Measurements from ENCODE around the gene UTS2B.

Gene UTS2B

GRCh38 chr3:191321019-191321767 is 9.1 kb downstream of the UTS2B start:
- DNase-seq (ENCODE audit: low read depth in 2 of 2), result no peak

GRCh38 chr3:191320316-191320715 is 10.0 kb downstream of the UTS2B start:
- DNase-seq (ENCODE audit: low read depth in 2 of 2), result no peak

- DNase-seq (ENCODE audit: low read depth in 2 of 2), result no peak
These were observed 13.3 kb downstream of the UTS2B start for GRCh38 chr3:191316876-191317603.

DNA sequence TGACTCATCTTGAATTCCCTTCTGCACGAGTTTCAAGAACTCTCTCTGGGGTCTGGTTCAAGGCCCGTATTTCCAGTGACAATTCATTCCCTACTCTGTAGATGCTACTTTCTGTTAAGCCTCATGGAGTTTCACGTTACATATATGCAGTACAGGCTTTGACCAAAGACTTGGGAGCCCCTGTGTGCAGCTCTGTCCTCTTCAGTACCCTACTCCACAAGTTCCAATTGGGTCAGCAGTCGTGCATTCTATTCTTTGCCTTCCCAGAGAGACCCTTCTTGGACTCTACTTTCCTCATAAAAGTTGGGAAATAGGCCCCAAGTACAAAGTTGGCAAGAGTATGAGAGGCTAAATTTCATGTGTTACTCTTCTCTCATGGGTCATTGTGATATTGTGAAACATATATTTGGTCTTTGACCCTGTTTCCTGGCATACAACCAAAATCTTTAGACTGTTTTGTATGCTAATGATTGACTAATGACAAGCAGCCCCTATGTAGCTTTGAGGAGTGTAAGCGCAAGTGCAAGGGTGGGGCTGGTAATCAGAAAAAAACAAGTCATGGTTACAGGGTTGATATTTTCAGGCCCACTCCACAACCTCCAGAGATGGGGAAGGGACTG is 16.1 kb downstream of the UTS2B start:
- DNase-seq (ENCODE audit: low read depth in 2 of 2), result no peak

- no peak for DNase-seq (ENCODE audit: low read depth in 2 of 2)
These were observed 17.0 kb downstream of the UTS2B start for GRCh38 chr3:191313296-191313695.

DNA sequence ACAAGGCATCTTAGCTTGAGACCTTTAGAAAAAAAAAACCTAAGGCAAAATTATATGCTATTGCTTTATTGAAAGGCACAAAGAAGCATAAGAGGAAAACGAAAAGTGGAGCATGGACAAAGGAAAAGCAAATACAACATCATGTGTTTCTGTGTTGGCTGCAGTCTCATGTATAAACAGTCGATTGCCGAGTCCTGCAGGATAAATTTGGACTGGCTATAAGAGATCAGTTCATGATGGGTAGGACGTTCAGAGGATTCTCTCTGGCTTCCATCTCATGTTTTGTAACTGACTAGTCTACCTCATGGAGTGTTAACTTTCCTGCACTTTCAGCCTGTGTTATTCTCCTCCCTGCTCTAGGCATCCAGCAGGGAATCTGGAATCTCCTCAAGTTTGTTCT is 23.0 kb downstream of the UTS2B start:
- no peak for DNase-seq (ENCODE audit: low read depth in 2 of 2)

DNA sequence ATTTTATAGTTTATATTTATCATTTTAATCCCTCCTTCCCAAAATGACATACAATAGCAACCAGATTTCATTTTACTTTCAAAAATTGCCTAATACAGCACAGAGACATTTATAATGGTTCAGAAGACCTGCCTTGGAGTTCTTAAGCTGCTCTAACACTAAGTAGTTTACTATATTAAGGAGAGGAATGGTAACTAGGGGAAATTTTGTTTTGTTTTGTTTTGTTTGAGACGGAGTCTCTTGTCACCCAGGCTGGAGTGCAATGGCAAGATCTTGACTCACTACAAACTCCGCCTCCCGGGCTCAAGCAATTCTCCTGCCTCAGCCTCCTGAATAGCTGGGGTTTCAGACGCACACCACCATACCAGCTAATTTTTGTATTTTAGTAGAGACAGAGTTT is 23.9 kb downstream of the UTS2B start:
- DNase-seq (ENCODE audit: low read depth in 2 of 2), result no peak

- no peak for DNase-seq (ENCODE audit: low read depth in 2 of 2)
These were observed 26.7 kb downstream of the UTS2B start for GRCh38 chr3:191303596-191303995.

GRCh38 chr3:191302451-191302850 is 27.9 kb downstream of the UTS2B start:
- DNase-seq (ENCODE audit: low read depth in 2 of 2), result no peak

DNA sequence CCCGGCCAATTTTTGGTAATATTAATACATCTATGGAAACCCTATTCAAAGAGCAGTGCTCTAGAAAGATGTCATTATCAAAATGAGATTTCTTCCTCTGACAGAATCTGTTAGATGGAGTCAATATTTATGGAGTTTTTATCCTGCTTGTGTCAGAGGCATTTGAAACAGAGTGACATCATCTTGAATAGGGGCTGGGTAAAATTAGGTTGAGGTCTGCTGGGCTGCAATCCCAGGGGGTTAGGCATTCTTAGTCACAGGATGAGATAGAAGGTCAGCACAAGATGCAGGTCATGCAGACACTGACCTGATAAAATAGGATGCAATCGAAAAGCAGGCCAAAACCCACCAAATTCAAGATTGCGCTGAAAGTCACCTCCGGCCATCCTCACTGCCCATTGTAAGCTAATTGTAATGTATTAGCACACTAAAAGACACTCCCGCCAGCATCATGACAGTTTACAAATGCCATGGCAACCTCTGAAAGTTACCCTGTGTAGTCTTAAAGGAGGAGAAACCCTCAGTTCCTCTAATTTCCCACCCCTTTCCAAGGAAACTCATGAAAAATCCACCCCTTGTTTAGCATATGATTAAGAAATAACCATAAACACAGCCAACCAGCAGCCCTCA is 28.4 kb downstream of the UTS2B start:
- no peak for DNase-seq (ENCODE audit: low read depth in 2 of 2)

- DNase-seq (ENCODE audit: low read depth in 2 of 2), result no peak
These were observed 29.3 kb downstream of the UTS2B start for GRCh38 chr3:191301017-191301416.

GRCh38 chr3:191300422-191300821 is 29.9 kb downstream of the UTS2B start:
- DNase-seq (ENCODE audit: low read depth in 2 of 2), result no peak

DNA sequence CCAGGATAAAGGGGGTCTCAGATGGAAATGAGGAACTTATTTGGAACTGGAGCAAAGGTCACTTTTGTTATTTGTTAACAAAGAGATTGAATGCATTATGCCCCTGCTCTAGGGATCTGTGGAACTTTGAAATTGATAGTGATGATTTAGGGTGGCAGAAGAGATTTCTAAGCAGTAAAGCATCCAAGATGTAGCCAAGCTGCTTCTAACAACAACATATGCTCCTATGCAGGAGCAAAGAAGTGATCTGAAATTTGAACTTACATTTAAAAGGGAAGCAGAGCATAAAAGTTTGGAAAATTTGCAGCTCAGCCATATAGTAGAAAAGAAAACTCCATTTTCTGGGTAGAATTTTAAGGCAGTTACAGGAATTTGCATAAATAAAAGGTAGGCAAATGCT is 31.5 kb downstream of the UTS2B start:
- DNase-seq (ENCODE audit: low read depth in 2 of 2), result no peak

GRCh38 chr3:191296041-191296541 is 34.2 kb downstream of the UTS2B start:
- DNase-seq (ENCODE audit: low read depth in 2 of 2), result no peak

GRCh38 chr3:191294291-191294690 is 36.0 kb downstream of the UTS2B start:
- DNase-seq (ENCODE audit: low read depth in 2 of 2), result no peak

DNA sequence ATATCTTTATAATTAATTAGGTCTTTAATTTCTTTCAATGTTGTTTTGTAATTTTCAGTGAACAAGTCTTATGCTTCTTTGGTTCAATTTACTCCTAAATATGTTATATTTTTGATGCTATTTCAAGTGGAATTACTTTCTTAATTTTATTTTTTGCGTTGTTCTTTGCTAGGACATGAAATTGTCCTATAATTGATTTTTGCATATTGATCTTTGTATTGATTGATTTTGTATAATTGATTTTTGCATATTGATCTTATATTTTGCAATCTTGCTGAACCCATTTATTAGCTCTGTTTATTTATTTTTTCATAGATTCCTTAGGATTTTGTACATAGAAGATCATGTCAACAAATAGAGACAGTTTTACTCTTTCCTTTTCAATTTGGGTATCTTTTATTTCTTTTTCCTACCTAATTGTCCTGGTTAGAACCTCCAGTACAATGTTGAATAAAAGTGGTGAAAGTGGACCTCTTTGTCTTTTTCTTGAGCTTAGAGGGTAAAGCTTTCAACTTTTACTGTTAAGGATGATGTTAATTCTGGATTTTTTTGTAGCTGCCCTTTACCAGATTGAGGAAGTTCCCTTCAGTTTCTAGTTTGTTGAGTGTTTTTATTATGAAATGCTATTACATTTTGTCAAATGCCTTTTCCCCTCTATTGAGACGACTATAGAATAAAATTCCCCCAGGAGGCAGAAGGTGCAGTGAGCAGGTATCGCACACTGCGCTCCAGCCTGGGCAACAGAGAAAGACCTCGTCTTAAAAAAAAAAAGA is 37.9 kb downstream of the UTS2B start:
- no peak for DNase-seq (ENCODE audit: low read depth in 2 of 2)

DNA sequence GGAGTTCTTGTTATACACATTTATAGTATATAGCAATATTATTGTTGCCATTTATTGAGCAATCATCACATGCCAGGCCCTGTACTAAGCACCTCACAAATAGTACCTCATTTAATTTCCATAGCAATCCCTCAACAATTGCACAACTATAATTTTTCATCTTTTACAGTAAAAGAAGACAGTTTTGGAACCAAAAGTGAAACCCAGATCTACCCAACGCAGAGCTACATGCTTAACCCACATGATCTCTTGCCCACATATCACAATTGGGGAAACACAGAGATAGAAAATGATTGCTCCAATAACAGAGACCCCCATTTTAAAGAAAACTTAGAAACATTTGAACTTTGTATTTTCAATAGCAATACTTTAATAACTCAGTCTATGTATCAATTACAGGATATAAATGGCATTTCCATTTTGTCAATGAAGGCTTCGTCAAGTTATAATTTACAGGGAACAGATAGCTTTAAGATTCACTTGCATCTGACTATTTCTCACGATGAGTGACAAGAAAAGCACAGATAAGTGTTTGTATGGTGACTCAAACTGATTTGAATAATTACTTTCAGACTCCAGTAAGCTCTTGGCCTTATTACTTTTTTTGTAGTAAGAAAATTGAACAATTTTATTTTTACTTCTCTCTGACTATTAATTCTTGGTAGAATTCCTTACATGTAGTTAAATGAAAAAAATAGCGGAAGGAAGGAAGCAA is 39.9 kb downstream of the UTS2B start:
- DNase-seq (ENCODE audit: low read depth in 2 of 2), result no peak

GRCh38 chr3:191283400-191283799 is 46.9 kb downstream of the UTS2B start:
- no peak for DNase-seq (ENCODE audit: low read depth in 2 of 2)

- DNase-seq (ENCODE audit: low read depth in 2 of 2), result no peak
These were observed 47.8 kb downstream of the UTS2B start for GRCh38 chr3:191282251-191283185.

GRCh38 chr3:191280882-191281281 is 49.4 kb downstream of the UTS2B start:
- no peak for DNase-seq (ENCODE audit: low read depth in 2 of 2)
